Suprapubic skin (tissue), 4 donors: ENCODE results near the gene TMEM236. TPM values are rescaled to one million over a fixed set of nuclear protein-coding genes. Genes with fewer than 3 reads are reported as not detected.

ENCODE experiments used
- DNase-seq, 2 donors: peaks; one replicate each; pipeline ENCODE4 v3.0.0-alpha.2; 2019; ENCODE audit warnings: low spot score in 2 of 2
- H3K27ac ChIP-seq: fragments of 200-600 bp; sonication (generic); one replicate; pipeline ENCODE4 v1.5.1; 2019
- H3K27me3 ChIP-seq: fragments of 200-600 bp; sonication (generic); one replicate; pipeline ENCODE4 v1.5.1; 2019
- H3K36me3 ChIP-seq: fragments of 200-600 bp; sonication (generic); one replicate; pipeline ENCODE4 v1.5.1; 2019
- H3K4me1 ChIP-seq: fragments of 200-600 bp; sonication (generic); one replicate; pipeline ENCODE4 v1.5.1; 2019
- H3K4me3 ChIP-seq: fragments of 200-600 bp; sonication (generic); one replicate; pipeline ENCODE4 v1.5.1; 2019; ENCODE audit warnings: mild to moderate bottlenecking
- H3K9me3 ChIP-seq: fragments of 200-600 bp; sonication (generic); one replicate; pipeline ENCODE4 v1.5.1; 2019
- EP300 ChIP-seq: sonication (generic); formaldehyde crosslinking; IDR thresholded peaks from one replicate; pipeline ENCODE4 v1.6.1; 2017; ENCODE audit warnings: antibody characterized with exemption
- POLR2A ChIP-seq, 2 donors: fragments of 450-650 bp; IDR thresholded peaks; one replicate each; pipeline ENCODE4 v1.6.1; 2017; ENCODE audit warnings: antibody characterized with exemption in 2 of 2, mild to moderate bottlenecking in 2 of 2, moderate library complexity in 2 of 2
- POLR2AphosphoS5 ChIP-seq, 3 donors: sonication (generic); formaldehyde crosslinking; IDR thresholded peaks; one replicate each; pipeline ENCODE4 v1.6.1; 2017; ENCODE audit warnings: antibody characterized with exemption in 3 of 3
- WGBS: methylation state at CpG from one replicate; pipeline ENCODE4 v1.1.5; 2018; 5-methylcytosine and 5-hydroxymethylcytosine counted together
- total RNA-seq, 4 donors: library from RNA; depleted of rRNA; stranded (reverse); fragments of >200 nt; gene quantifications; one replicate each; pipeline ENCODE4 v1.1.0, GENCODE V29; 2016
- TF ChIP-seq, protein P1 (sequence below), 2 donors: fragments of 200-600 bp in 1 of 2; fragments of 450-650 bp in 1 of 2; sonication (generic) in 1 of 2; IDR thresholded peaks; one replicate each; pipeline ENCODE4 v1.5.1; 2016 to 2019; ENCODE audit warnings: antibody characterized with exemption in 2 of 2, mild to moderate bottlenecking in 1 of 2, moderate library complexity in 1 of 2

Gene TMEM236
- total RNA-seq, 4 donors from 2014 or later, result 0.11 to 0.39 (median 0.13) TPM; not detected in 1

GRCh38 chr10:17782921-17783665, 31.1 kb downstream of the TMEM236 start:
- Histone ChIP-seq H3K9me3 (no peaks in the 10 kb centered on the region), H3K27ac (no peak overlapping the region), H3K36me3 (no peaks in the 10 kb centered on the region), H3K4me3 (no peak overlapping the region), H3K4me1 (peaks cover 10% of the 10 kb centered on the region), H3K27me3 (no peaks in the 10 kb centered on the region)
- TF ChIP-seq, protein P1, sequence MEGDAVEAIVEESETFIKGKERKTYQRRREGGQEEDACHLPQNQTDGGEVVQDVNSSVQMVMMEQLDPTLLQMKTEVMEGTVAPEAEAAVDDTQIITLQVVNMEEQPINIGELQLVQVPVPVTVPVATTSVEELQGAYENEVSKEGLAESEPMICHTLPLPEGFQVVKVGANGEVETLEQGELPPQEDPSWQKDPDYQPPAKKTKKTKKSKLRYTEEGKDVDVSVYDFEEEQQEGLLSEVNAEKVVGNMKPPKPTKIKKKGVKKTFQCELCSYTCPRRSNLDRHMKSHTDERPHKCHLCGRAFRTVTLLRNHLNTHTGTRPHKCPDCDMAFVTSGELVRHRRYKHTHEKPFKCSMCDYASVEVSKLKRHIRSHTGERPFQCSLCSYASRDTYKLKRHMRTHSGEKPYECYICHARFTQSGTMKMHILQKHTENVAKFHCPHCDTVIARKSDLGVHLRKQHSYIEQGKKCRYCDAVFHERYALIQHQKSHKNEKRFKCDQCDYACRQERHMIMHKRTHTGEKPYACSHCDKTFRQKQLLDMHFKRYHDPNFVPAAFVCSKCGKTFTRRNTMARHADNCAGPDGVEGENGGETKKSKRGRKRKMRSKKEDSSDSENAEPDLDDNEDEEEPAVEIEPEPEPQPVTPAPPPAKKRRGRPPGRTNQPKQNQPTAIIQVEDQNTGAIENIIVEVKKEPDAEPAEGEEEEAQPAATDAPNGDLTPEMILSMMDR (IDR thresholded peaks at IDR 0.05), result no peak
- TF ChIP-seq POLR2AphosphoS5 (IDR thresholded peaks at IDR 0.05), result no peak
- no peak for TF ChIP-seq EP300
- no peak for TF ChIP-seq POLR2A (IDR thresholded peaks at IDR 0.05)
- WGBS, result 28% methylated on average over 16 of the region's 16 CpGs
- no peak for DNase-seq

- Histone ChIP-seq H3K36me3 (no peaks in the 10 kb centered on the region), H3K4me3 (no peak overlapping the region), H3K27ac (no peak overlapping the region), H3K27me3 (no peaks in the 10 kb centered on the region), H3K9me3 (no peaks in the 10 kb centered on the region), H3K4me1 (peaks cover 10% of the 10 kb centered on the region)
- 38% methylated on average over 1 of the region's 1 CpG for WGBS
- TF ChIP-seq POLR2AphosphoS5 (IDR thresholded peaks at IDR 0.05), result no peak
- TF ChIP-seq, protein P1 (IDR thresholded peaks at IDR 0.05), result no peak
- TF ChIP-seq EP300, result no peak
- no peak for TF ChIP-seq POLR2A (IDR thresholded peaks at IDR 0.05)
- no peak for DNase-seq
Measured at GRCh38 chr10:17783751-17784150, 31.8 kb downstream of the TMEM236 start.

- Histone ChIP-seq H3K9me3 (no peaks in the 10 kb centered on the region), H3K4me3 (no peak overlapping the region), H3K27ac (no peak overlapping the region), H3K36me3 (no peaks in the 10 kb centered on the region), H3K27me3 (no peaks in the 10 kb centered on the region), H3K4me1 (peaks cover 10% of the 10 kb centered on the region)
- WGBS, result 34% methylated on average over 3 of the region's 3 CpGs
- TF ChIP-seq POLR2AphosphoS5 (IDR thresholded peaks at IDR 0.05) (no peak), POLR2A (IDR thresholded peaks at IDR 0.05) (no peak), EP300 (no peak)
- TF ChIP-seq, protein P1 (IDR thresholded peaks at IDR 0.05), result no peak
- DNase-seq, result no peak
Measured at GRCh38 chr10:17784688-17785087, 32.7 kb downstream of the TMEM236 start.

GRCh38 chr10:17785276-17785930, 33.4 kb downstream of the TMEM236 start:
- 82% methylated on average over 5 of the region's 5 CpGs for WGBS
- Histone ChIP-seq H3K36me3 (no peaks in the 10 kb centered on the region), H3K4me1 (peaks cover 10% of the 10 kb centered on the region), H3K27ac (peak overlapping the region; percentile 14), H3K9me3 (no peaks in the 10 kb centered on the region), H3K4me3 (no peak overlapping the region), H3K27me3 (no peaks in the 10 kb centered on the region)
- DNase-seq, result no peak
- TF ChIP-seq, protein P1 (IDR thresholded peaks at IDR 0.05), result no peak
- TF ChIP-seq POLR2A (IDR thresholded peaks at IDR 0.05), result no peak
- no peak for TF ChIP-seq POLR2AphosphoS5 (IDR thresholded peaks at IDR 0.05)
- no peak for TF ChIP-seq EP300
